ENCODE data around the gene ACTMAP.

DNA sequence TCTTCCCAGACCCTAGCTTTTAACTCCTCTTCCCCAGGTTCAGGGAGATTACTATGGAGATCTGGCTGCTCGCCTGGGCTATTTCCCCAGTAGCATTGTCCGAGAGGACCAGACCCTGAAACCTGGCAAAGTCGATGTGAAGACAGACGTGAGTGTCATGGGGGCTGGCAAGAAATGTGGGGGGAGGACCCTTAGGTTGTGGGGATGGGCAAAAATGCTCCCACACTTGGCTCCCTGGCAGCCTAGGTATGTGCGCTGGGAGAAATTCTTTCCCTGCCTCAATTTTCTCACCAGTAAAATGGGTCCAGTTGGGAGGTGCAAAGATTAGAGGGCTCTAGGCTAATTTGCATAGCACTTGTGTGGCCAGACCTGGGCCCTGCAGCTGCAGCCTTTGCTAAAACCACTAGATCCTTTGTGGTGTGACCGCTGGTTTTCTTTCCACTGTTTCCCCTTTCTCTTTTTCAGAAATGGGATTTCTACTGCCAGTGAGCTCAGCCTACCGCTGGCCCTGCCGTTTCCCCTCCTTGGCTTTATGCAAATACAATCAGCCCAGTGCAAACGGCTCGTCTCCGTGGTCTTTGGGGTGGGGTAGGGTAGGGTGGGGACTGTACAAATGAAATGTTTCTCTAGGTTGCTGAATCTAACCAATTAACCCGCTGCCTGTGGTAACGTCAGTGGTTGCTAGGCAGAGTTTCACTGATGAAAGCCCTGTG, 26.8 kb upstream of the ACTMAP start:
- no peak for TF ChIP-seq POLR2A (IDR thresholded peaks at IDR 0.05)
- TF ChIP-seq, protein P1, sequence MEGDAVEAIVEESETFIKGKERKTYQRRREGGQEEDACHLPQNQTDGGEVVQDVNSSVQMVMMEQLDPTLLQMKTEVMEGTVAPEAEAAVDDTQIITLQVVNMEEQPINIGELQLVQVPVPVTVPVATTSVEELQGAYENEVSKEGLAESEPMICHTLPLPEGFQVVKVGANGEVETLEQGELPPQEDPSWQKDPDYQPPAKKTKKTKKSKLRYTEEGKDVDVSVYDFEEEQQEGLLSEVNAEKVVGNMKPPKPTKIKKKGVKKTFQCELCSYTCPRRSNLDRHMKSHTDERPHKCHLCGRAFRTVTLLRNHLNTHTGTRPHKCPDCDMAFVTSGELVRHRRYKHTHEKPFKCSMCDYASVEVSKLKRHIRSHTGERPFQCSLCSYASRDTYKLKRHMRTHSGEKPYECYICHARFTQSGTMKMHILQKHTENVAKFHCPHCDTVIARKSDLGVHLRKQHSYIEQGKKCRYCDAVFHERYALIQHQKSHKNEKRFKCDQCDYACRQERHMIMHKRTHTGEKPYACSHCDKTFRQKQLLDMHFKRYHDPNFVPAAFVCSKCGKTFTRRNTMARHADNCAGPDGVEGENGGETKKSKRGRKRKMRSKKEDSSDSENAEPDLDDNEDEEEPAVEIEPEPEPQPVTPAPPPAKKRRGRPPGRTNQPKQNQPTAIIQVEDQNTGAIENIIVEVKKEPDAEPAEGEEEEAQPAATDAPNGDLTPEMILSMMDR (IDR thresholded peaks at IDR 0.05), result no peak

All from thyroid gland (tissue), 4 donors.